HCEC 1CT (cell line): Measurements from ENCODE around the gene HECTD4.
"Not testable (repeated sequence)": the region's sequence is repeated elsewhere in the genome, so short reads cannot be mapped to it uniquely, and the experiment has no call there.

Experiments used
- DNase-seq: peaks from one replicate; pipeline ENCODE4 v3.0.0-alpha.2; 2017

The HECTD4 gene

DNA sequence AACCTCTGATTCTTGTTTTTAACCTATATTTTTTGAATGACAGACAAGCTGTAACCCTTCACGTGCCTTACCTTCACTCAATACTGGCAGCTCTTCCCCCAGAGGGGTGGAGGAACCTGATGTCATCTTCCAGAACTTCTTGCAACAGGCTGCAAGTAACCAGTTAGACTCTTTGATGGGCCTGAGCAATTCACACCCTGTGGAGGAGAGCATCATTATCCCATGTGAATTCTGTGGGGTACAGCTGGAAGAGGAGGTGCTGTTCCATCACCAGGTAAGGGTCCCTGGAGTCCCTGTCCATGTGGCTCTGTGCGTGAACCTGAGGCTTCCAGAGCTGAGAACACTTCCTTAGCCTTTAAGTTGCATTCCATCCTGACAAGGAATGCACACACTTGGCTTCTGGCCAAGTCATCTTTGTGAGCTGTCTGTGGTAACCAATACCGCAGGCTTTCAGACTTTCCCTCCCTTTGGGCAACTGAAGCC lies 234.2 kb downstream of the HECTD4 start:
- DNase-seq = peak; percentile 43

DNA sequence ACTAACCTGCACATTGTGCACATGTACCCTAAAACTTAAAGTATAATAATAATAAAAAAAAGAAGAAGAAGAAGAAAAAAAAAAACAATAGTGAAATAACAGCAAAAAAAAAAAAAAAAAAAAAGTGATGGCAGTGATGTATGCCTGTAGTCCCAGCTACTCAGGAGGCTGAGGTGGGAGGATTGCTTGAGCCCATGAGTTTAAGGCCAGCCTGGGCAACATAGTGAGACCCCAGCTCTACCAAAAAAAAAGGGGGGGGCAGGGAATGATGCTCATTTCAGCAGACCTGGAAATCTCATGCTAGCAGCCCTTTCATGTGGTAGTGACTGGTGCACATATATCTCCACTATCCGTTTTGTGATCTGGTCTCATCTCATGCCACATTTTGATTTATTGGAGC lies 236.1 kb downstream of the HECTD4 start:
- no peak for DNase-seq

DNA sequence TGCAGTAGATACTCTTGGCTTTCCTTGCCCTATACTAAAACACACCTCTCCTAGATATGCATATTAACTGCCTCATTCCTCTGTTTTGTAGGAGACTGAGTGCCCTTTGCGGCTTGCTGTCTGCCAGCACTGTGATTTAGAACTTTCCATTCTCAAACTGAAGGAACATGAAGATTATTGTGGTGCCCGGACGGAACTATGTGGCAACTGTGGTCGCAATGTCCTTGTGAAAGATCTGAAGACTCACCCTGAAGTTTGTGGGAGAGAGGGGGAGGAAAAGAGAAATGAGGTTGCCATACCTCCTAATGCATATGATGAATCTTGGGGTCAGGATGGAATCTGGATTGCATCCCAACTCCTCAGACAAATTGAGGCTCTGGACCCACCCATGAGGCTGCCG lies 241.5 kb downstream of the HECTD4 start:
- no peak for DNase-seq

DNA sequence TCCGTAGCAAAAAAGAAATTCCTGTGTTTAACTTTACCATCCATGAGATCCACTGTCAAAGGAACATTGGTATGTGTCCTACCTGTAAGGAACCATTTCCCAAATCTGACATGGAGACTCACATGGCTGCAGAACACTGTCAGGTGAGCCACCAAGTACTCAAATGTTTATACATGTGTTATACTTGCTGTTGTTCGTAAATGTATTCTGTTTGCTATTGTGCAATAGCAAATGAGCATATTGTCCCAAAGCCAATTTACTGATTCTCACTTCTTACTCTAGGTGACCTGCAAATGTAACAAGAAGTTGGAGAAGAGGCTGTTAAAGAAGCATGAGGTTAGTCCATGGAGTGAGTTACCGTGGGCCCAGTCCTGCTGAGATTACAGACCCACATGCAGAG lies 247.5 kb downstream of the HECTD4 start:
- DNase-seq = no peak

DNA sequence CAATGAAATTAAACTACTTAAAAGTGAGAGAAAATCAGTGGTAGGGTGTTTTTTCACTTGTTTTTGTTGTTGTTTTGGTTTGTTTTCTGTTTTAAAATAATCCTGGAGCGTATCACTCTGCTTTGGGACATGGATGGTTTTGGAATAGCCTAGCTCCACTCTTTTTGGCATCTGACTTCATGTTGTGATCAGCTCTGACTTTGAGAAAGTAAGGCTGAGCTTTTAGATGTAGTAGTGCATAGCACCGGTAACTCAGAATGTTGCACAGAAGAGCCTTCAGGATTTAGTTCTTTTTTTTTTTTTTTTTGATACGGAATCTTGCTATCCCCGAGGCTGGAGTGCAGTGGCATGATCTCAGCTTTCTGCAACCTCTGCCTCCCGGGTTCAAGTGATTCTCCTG lies 248.8 kb downstream of the HECTD4 start:
- DNase-seq = no peak

DNA sequence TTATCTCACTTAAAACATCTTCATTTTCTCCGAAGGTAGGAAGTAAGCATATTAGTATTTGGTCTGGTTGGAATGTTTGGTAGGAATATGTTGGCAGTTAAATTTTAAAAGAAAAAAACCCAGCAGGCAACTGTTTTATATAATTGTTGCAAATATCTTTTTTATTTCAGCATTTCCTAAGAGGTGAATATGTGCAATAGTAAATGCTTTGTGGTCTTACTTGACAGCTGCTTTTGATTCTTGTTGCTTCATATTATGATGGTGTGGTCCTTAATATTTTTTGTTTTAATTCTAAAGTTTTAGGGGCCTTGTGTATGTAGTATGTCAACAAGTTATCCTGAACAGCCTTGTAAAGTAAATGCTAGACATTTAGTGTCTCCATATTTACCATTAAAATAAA lies 250.5 kb downstream of the HECTD4 start:
- no peak for DNase-seq

DNA sequence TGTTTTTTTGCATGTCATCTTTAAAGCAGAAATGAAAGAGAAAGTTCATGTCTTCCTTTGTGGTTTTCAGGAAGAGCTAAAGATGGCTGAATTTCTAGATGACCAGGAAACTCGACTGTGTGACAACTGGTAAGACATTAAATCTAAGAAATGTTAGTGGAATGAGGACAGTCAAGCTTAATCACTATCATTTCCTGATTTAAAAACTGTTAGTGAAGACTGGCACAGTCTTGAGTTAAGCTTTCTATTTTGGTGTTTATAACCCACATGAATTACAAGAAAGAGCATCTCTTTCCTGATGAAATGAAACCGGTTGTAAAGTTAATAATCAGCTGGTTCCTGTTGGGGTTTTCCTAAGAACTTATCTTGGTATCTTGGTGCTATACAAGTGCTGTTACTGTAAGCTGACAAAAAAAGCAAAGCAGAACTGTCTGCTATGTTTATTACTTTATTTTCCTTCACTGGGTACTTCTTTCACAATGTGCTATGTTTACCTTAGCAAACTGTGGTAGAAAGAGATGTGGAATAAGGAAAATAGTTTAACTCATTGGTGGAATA lies 251.7 kb downstream of the HECTD4 start:
- no peak for DNase-seq

DNA sequence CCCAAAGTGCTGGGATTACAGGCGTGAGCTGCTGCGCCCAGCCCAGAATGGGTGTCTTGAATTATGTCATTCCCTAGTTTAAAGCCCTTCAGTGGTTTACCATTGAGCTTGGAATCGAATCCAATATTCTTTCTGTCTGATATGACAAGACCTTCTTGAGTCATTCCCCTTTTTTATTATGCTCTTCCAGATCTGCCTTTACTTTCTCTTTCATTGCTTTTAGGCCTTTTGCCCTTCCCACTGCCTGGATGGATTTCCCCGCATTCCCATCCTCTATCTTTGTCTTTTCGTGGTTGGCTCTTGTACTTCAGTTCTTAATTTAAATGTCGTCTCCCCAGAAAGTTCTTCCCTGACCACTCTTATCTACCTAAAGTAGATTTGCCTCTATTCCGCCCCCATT lies 255.3 kb downstream of the HECTD4 start:
- no peak for DNase-seq

DNA sequence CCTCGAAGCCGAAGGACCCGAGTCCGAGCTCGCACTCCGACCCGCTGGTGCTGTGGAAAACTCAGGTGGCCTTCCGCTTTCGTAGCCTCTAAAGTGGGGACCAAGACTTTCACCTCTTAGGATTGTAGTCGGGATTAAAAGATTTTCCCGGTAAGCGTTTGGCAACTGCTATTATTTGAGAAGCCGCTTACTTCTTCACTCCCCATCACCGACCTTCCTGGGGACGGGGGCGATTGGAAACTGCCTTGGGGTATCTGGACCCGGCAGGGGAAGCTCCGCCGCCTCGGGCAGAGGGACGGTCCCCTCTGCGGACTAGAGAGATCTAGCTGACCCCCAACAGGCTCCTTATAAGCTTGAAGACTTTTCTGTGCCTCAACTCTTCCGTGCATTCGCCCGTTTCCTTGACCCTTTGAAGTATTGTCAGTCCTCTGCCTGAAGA lies 256.2 kb downstream of the HECTD4 start:
- peak; percentile 15 for DNase-seq

DNA sequence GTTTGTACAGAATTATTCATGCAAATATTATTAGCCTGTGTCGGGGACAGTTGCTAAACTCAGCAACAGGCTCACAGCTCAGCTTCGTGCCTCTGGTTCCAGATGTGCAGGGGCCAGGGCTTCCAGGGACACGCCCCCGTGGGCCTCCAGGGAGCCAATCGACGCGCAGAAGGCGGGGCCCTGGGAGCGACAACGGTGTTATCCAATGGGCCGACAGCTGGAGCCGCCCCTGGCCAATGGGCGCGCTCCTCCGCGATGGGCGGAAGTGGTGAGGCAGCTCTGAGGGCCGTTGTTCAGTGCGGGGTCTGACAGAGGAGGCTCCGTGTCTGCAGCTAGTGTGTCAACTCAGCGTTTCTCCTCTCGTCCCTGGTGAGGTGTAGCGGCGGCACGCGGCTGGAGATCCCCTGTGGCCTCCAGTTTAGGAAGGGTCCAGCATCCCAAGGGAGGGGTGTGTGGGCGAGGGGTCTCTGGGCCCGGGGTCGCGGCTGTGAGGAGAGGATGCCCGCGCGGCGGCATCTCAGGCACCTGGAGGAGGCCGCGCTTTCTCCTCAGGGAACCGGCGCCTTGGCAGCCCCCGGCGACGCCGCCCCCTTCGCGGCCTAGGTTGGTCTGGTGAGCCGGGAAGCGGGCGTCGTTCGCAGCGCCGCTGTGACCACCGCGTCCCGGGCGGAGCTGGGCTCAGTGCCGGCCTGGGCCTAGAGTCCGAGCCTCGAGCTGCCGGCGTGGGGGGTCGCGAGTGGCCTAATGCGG lies 256.8 kb downstream of the HECTD4 start, which contains the start of gene TRAFD1:
TSS of gene TRAFD1 (plus strand) at position 311 of the 750 bp plus-strand sequence. CDS start 4,963 bp downstream, outside the sequence.
- DNase-seq = peak; percentile 97

DNA sequence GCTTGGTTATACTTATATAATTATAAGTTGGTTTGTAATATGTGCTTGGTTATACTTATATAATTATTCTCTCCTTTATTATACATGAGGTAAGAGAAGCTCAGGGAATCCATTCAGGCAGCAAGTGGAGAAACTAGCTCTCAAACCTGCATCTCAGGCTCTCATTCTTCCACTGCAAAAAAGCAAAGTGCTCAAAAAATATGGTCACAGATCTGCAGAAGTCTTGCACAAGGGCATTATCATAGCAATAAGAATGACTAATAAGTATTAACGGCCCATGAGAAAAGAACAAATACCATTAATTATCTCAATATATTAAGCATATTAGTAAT lies 257.3 kb downstream of the HECTD4 start:
- no peak for DNase-seq

DNA sequence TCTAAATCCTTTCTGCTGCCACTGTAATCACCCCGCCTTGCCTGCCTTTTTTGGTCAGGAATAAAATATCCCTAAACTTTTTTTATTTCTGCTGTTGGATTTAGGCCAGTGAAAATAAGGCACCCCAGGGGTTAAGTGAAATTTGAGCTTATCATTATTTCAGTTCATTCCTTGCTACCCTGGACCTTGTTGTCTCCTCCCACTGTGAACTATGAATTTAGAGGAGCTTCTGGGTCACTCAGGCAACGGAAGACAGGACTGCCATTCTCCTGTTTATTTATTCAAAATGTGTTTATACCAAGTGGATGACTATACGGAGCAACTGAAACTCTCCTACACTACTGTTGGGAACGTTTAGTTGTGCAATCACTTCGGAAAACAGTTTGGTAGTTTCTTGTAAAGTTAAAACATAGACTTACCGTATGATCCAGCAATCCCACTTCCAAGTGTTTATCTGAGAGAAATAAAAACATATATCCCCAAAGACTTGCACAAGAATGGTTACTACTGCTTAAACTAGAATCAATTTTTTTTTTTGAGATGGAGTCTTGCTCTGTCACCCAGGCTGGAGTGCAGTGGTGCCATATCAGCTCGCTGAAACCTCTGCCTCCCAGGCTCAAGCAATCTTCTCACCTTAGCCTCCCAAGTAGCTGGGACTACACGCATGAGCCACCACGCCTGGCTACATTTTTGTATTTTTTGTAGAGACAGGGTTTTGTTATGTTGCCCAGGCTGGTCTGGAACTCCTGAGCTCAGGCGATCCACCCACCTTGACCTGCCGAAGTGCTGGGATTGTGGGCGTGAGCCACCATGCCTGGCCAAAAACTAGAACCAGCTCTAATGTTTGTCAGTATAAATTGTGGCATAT lies 259.2 kb downstream of the HECTD4 start:
- peak; percentile 96 for DNase-seq

DNA sequence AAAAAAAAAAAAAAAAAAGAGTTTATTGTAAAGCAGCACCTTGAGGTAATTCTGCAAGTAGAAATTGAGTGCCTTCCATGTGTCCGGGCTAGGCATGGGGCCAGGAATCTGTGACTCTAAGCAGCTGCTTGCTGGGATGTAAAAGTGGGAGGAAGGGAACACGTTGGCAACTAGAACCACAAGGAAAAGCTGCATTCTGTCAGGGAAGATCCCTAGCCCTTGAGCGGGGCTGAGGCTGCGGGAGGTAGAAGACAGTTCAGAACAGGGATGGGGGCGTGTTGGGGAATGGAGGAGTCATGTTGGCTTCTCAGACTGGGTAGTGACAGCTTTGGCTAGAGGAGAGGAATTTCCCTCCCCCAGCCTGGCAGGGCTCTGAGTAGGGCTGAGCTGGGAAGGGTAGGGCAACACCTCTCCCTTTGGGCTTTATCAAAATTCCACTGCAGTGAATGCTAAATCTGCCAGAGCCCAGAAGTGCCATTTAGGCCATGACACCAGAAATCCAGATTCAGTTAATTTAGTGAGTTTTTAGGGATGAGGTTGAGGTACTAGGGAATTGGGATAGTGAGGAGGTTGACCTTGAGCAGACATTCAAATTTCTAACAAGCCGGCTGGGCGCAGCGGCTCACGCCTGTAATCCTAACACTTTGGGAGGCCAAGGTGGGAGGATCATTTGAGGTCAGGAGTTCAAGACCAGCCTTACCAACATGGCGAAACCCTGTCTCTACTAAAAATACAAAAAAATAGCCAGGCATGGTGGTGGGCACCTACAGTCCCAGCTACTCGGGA lies 260.3 kb downstream of the HECTD4 start:
- DNase-seq = peak; percentile 81

DNA sequence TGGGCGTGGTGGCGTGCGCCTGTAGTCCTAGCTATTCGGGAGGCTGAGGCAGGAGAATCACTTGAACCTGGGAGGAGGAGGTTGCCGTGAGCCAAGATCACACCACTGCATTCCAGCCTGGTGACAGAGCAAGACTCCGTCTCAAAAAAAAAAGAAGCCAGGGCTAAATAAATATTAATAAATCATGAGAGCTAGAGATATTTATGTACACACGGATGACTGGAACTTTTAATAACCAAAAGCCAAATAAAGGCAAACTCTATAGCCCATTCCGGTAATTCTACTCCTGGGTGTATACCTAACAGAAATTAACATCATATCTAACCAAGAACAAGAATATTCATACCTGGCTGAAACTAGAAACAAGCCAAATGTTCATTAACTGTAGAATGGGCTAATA lies 264.5 kb downstream of the HECTD4 start:
- peak; percentile 65 for DNase-seq

DNA sequence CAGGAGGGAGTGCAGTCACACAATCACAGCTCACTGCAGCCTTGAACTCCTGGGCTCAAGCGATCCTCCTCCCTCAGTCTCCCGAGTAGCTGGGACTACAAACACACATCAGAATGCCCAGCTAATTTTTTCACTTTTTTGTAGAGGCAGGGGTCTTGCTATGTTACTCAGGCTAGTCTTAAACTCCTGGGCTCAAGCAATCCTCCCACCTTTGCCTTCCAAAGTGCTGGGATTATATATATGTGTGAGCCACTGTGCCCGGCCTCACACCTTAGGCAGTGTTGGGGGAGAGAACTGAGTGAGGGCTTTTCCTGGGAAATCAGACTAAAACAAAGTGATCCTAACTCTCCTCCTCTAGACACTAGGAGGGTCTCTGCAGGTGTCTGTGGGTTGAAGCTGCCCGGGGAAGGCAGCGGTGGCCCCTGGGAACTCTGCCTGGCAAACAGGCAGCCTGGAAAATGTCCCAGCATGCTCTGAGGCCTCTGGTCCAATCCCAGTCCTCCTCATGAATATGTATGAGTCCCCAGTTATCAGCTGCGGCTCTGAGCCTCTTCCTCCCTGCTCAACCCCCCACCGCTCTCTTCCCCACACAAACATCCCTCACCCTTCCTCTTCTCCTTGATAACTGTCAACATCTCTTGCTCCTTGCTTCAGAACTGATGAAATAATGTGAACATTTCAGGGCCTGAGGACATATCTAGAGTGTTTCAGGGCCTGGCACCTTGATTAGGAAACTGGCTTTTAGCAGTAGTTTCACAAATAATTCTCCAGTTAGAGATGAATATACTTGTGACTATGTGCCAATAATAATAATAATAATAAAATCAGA lies 265.8 kb downstream of the HECTD4 start:
- DNase-seq = no peak

DNA sequence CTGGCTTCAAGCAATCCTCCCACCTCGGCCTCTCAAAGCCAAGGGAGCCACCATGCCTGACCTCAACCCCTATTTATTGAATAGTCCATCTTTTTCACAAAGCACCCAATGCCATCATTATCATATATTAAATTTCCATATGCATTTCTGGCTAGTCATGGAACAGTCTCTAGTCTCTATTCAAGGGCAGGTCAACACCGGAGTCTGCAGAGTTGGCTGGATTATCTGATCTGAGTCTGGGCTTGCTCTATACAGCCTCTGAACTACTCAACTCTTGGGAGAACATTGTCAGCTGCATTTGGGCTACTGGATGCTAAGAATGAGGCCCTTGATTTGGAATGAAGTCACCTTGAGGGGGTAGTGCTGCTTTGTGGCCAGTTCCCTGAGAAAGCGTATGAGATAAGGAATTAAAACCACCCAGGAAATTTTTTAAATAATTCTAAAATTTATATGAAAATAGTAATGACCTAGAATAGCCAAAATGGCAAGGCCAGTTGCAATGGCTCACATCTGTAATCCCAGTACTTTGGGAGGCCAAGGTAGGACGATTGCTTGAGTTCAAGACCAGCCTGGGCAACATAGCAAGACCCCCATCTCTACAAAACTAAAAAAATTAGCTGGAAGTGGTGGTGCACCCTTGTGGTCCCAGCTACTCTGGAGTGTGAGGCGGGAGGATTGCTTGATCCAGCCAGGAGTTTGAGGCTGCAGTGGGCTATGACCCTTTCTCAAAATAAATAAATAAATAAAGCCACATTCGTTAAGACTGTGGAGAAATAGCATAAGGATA lies 266.8 kb downstream of the HECTD4 start:
- DNase-seq = no peak

DNA sequence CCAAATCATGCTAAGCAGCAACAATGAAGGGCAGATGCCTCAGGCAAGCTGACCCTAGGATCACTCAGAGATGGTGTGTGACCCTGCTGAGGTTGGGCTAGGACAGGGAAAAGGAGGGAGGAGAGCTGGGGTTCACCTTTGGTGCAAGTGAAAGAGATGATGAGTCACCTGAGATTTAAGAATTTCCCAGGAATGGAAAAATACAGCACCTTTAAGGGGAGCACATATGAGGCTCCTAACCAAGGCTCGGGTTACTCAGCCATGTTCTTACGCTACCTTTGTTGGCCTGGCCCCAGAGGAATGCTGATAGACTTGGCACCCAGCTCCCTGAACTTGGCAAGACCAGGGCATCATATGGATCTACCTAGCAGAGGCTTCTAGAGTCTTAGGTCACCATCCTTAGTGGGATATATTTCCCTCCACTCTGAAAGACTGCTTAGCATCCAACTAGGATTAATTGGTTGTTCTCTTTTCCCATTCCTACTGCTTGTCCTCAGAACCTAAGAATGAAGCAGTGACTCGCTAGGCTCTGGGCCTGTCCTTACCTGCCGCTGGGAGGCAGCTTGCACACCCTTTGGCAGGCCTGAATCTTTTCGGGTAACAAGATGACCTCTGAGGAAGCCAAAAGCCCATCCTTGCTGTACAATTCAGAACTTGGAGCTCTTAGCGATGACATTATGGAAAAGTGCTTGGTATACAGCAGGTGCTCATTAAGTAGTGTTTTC lies 269.7 kb downstream of the HECTD4 start:
- no peak for DNase-seq

DNA sequence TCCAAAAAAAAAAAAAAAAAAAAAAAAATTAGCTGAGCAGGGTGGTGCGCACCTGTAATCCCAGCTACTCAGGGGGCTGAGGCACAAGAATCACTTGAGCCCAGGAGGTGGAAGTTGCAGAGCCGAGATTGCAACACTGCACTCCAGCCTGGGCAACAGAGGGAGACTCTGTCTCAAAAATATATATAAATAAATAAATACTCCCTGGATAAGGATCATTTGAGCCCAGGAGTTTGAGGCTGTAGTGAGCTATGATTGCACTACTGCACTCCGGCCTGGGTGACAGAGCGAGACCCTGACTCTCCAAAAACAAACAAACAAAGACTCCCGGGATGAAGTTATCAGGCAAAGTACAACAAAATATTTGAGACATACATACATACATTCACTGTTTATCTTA lies 270.3 kb downstream of the HECTD4 start:
- no peak for DNase-seq

DNA sequence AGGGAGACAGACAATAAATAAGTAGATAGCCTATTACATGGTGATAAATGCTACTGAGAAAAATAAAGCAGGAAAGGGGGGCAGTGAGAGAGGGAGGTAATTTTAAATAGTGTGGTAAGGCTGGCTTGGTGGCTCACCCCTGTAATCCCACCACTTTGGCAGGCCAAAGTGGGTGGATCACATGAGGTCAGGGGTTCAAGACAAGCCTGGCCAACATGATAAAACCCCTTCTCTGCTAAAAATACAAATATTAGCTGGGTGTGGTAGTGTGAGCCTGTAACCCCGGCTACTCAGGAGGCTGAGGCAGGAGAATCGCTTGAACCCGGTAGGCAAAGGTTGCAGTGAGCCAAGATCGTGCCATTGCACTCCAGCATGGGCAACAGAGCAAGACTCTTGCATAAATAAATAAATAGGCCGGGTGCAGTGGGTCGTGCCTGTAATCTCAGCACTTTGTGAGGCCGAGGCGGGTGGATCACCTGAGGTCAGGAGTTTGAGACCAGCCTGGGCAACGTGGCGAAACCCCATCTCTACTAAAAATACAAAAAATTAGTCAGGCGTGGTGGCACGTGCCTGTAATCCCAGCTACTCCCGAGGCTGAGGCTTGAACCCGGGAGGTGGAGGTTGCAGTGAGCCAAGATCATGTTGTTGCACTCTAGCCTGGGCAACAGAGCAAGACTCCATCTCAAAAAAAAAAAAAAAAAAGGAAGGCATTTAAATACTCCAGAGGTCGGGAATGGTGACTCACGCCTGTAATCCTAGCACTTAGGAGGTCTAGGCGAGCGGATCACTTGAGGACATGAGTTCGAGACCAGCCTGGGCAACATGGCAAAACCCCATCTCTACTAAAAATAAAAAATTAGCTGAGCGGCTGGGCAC lies 271.2 kb downstream of the HECTD4 start:
- not testable (repeated sequence) for DNase-seq
